ENCODE measurements around the gene GOLGA6D.

DNA sequence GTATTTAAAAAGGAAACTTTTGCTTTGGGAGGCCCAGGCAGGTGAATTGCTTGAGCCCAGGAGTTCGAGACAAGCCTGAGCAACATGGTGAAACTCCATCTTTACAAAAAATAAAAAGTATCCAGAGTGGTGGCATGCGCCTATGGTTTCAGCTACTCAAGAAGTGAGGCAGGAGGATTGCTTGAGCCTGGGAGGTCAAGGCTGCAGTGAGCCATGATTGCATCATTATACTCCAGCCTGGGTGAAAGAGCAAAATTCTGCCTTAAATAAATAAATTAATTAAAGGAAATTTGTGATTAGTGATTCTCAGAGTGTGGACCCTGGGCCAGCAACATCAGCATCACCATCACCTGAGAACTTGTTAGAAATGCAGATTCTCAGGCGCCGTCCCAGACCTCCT lies 43.3 kb downstream of the GOLGA6D start:
- TF ChIP-seq, protein P1, sequence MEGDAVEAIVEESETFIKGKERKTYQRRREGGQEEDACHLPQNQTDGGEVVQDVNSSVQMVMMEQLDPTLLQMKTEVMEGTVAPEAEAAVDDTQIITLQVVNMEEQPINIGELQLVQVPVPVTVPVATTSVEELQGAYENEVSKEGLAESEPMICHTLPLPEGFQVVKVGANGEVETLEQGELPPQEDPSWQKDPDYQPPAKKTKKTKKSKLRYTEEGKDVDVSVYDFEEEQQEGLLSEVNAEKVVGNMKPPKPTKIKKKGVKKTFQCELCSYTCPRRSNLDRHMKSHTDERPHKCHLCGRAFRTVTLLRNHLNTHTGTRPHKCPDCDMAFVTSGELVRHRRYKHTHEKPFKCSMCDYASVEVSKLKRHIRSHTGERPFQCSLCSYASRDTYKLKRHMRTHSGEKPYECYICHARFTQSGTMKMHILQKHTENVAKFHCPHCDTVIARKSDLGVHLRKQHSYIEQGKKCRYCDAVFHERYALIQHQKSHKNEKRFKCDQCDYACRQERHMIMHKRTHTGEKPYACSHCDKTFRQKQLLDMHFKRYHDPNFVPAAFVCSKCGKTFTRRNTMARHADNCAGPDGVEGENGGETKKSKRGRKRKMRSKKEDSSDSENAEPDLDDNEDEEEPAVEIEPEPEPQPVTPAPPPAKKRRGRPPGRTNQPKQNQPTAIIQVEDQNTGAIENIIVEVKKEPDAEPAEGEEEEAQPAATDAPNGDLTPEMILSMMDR (IDR thresholded peaks at IDR 0.05) = no peak
- no peak for TF ChIP-seq POLR2AphosphoS5 (IDR thresholded peaks at IDR 0.05)
- TF ChIP-seq EP300 (IDR thresholded peaks at IDR 0.05) = no peak

Measured in esophagus muscularis mucosa (tissue), 4 donors.